GM15510 (cell line): ENCODE data around the gene TNFSF13B.

Experiments used
- POLR2A ChIP-seq: IDR thresholded peaks from 3 replicates; pipeline ENCODE4 v1.6.1; 2011; ENCODE audit warnings: borderline replicate concordance; ENCODE audit not compliant: insufficient read length; ENCODE audit errors: extremely low read depth

Gene TNFSF13B, protein sequence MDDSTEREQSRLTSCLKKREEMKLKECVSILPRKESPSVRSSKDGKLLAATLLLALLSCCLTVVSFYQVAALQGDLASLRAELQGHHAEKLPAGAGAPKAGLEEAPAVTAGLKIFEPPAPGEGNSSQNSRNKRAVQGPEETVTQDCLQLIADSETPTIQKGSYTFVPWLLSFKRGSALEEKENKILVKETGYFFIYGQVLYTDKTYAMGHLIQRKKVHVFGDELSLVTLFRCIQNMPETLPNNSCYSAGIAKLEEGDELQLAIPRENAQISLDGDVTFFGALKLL

DNA sequence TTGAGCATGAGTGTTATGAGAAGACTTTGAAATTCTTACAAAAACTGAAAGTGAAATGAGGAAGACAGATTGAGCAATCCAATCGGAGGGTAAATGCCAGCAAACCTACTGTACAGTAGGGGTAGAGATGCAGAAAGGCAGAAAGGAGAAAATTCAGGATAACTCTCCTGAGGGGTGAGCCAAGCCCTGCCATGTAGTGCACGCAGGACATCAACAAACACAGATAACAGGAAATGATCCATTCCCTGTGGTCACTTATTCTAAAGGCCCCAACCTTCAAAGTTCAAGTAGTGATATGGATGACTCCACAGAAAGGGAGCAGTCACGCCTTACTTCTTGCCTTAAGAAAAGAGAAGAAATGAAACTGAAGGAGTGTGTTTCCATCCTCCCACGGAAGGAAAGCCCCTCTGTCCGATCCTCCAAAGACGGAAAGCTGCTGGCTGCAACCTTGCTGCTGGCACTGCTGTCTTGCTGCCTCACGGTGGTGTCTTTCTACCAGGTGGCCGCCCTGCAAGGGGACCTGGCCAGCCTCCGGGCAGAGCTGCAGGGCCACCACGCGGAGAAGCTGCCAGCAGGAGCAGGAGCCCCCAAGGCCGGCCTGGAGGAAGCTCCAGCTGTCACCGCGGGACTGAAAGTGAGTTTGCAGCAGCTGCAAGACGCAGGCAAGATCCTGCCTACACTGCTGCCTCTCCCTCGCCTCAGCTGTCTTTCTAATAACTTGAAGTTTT is at the start of gene TNFSF13B:
TNFSF13B (plus strand) TSS at position 118 of the 728 bp plus-strand sequence; CDS start at position 296, 178 bp downstream.
- no peak for TF ChIP-seq POLR2A

GRCh38 chr13:108220041-108220440 is 49.5 kb upstream of the TNFSF13B start:
- TF ChIP-seq POLR2A, result no peak

GRCh38 chr13:108223687-108224503 is 45.6 kb upstream of the TNFSF13B start:
- no peak for TF ChIP-seq POLR2A

- TF ChIP-seq POLR2A, result no peak
Observed at GRCh38 chr13:108225440-108225839, 44.1 kb upstream of the TNFSF13B start.

DNA sequence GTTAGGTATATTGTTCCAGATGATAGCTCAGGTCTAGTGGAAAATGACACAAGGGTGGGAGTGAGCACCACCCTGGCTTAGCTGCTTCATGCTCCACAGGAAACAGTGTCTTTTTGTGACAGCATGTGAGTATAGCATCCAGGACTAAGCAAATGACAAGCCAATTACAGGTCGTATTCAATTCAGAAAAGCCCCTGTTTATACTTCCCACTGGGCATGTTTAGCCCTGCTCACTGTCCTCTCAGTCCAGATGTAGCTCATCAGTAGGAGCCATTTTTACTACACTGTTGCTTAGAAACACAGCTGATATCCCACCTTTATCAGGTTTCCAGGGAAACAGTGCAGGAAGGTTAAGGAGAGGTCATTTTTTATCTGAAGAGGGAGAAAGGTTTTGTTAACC is 43.3 kb upstream of the TNFSF13B start:
- TF ChIP-seq POLR2A, result no peak

GRCh38 chr13:108227651-108228272 is 41.8 kb upstream of the TNFSF13B start:
- TF ChIP-seq POLR2A, result no peak

DNA sequence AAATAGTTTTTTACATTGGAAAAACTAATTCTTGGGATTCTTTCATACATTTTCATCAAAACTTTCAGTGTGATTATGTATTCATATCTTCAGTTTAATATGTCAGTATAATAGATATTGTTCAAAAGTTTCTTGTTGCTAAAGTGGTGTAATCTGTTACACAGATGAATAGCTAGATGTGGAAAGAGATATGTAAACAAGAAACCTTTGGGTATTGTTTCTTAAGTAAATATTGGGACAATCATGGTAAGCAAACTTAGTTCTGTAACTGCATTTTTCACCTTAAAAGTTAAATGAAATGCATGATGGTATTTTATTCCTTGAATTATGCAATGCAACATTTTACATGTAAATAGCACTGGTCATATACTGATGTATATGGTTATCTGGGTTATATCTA is 39.1 kb upstream of the TNFSF13B start:
- TF ChIP-seq POLR2A, result no peak

GRCh38 chr13:108249150-108249549 is 20.4 kb upstream of the TNFSF13B start:
- no peak for TF ChIP-seq POLR2A

DNA sequence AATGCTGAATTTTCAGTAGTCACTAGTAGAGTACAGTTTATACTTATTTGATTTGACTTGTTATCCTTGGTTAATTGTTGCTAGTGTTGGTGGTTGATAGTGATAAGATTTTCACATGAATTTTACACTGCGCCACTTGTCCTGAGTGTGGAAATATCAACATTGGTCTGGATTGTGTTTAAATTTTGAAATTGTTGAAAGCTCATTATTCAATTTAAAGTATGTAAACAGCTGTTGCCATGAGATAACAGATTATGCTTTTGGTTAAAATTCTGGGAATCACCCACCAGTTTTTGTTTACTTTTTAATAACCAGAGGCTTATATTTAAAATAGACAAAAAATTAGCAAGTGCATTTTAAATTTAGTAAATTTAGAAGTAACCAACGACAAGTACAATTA is 12.3 kb upstream of the TNFSF13B start:
- no peak for TF ChIP-seq POLR2A

GRCh38 chr13:108263621-108264355 is 5.7 kb upstream of the TNFSF13B start:
- no peak for TF ChIP-seq POLR2A

GRCh38 chr13:108266321-108266990 is 3.1 kb upstream of the TNFSF13B start:
- no peak for TF ChIP-seq POLR2A

DNA sequence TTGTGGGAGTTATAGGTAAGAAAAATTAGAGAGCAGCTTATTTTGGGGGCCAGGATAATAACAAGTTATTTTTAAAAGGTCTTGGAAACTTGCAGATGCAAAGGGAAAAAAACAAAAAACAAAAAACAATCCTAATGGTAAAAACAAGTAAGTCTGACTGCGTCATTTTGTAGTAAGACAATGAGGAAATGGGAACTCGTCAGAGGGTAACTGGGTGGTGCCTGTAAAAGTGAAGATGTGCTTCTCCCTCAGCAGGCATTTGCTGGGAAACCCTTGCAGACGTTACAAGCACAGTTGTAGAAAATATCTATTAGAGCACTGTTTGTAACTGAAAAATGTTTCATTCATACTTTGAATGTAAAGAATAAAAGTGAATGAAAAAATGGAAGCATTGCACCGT is 2.2 kb upstream of the TNFSF13B start:
- no peak for TF ChIP-seq POLR2A

- TF ChIP-seq POLR2A, result no peak
Observed at GRCh38 chr13:108268466-108269112, 929 bp upstream of the TNFSF13B start.
